ENCODE results near the gene SH3BP2. TPM values are rescaled to one million over a fixed set of nuclear protein-coding genes. Genes with fewer than 3 reads are reported as not detected.

Gene SH3BP2
- 10 to 100 TPM; 78.8 to 82.5 TPM for total RNA-seq

DNA sequence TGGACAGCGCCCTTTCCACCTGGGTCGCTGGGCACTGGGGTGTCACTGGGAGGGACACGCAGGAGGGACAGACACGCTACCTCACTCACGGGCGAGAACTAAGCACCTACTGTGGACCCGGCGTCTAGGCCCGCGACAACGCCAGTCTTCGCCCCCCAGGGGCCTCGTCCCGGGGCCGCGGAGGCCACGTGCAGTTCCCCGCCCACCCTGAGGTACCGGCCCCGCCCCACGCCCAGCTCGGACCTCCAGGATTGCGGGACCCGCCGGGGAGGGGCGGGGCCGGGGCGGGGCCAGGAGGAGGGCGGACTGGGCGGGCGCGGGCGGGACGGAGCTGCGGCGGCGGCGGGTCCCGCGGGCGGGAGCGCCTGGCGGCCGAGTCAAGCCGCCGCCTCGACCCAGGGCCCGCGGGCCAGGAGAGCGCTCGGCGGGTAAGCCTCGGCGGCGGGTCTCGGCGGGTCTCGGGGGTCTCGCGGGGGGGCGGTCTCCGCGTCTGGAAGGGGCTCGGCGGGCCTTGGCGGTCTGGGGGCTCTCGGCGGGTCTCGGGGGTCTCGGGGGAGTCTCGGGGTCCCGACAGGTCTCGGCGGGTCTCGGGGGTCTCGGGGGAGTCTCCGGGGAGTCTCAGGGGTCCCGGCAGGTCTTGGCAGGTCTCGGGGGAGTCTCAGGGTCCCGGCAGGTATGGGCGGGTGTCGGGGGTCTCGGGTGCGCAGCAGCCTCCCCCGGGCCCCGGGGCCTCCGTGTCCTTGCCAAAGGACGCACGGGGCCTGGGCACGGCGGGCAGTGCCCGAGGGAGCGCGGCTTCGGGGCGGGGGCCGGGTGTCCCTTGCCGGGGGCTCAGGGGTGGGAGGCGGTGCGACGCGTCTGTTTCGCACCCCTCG lies at the start of gene SH3BP2:
Gene SH3BP2, plus strand, starts transcription at position 375 of the 875 bp plus-strand sequence. CDS start 27,533 bp downstream, outside the sequence.
- ChIA-PET CTCF (interaction anchor here (1.2 kb wide), 1 partner anchor 29 kb away, joined by 3 read pairs; no protein-coding TSS in a partner anchor), POLR2A (interaction anchor here (1.0 kb wide), 1 partner anchor 142 kb away, joined by 3 read pairs; no protein-coding TSS in a partner anchor)

DNA sequence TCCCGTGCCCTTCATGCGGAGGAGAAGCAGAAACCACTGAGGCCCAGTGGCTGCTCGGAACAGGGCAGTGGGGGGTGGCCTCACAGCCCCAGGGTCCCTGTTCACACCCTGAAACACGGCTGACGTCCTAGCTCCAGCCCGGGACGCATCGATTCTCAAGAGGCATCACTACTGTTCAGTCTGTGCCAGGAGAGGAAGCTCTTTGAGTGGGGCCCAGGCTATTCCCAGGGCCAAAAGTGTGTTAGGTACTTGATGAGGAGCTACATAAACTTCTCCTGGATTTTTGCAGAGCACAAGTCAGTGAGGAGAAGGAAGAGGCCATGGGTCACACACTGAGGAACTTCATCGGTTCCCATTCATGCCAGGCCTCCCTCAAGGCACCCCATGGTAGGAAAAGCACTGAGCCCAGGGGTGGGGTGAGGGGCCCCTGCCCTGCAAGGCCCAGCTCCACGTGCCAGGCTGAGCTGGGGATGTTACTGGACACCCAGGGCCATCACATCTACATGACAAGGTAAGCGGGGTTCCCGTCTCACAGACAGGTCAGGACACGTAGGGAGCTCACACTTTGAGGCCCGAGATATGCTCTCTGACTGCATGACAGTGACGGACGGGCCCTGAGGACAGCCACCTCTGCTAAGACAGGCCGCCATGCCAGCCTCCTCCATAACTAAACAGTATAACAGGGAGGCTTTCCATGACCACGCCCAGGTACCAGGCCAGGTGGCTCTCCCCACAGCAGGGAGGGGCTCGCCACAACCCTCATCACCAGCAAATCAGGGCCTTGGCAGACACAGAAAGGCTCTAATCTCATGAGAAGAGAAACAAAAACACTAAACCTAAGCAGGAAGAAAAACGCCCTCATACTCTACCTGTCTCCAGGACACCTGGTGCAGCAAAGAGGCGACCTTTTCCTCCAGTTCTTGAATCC lies 49.1 kb upstream of the SH3BP2 start:
- ChIA-PET CTCF (interaction anchor here (1.0 kb wide), 1 partner anchor 12 kb away, joined by 3 read pairs; no protein-coding TSS in a partner anchor), POLR2A (interaction anchor here (0.5 kb wide), 1 partner anchor 474 kb away, joined by 4 read pairs; no protein-coding TSS in a partner anchor)

GRCh38 chr4:2744576-2745270 lies 48.2 kb upstream of the SH3BP2 start:
- POLR2A ChIA-PET, result interaction anchor here (3.5 kb wide), 1 partner anchor 191 kb away, joined by 18 read pairs; no protein-coding TSS in a partner anchor
- CTCF ChIA-PET, result interaction anchor here (1.0 kb wide), 1 partner anchor 11 kb away, joined by 3 read pairs; no protein-coding TSS in a partner anchor

GRCh38 chr4:2745516-2745915 lies 47.4 kb upstream of the SH3BP2 start:
- ChIA-PET CTCF (interaction anchor here (1.0 kb wide), 1 partner anchor 46 kb away, joined by 3 read pairs; no protein-coding TSS in a partner anchor), POLR2A (interaction anchor here (0.9 to 3.5 kb wide), 7 partner anchors 40 to 276 kb away, joined by 3 to 18 read pairs (median 5); partner anchors contain the start of genes FAM193A, GRK4, NOP14 and RNF4)

- ChIA-PET POLR2A (interaction anchor here (0.5 to 3.5 kb wide), 11 partner anchors 9 to 277 kb away, joined by 3 to 18 read pairs (median 4); partner anchors contain the start of genes FAM193A, GRK4, NOP14 and RNF4), CTCF (interaction anchor here (0.5 to 1.8 kb wide), 6 partner anchors 10 to 116 kb away, joined by 3 to 10 read pairs (median 3); partner anchors contain the start of gene TNIP2)
Measured at GRCh38 chr4:2745981-2746806, 46.7 kb upstream of the SH3BP2 start.

- CTCF ChIA-PET, result interaction anchor here (0.5 to 1.8 kb wide), 5 partner anchors 9 to 115 kb away, joined by 3 to 10 read pairs (median 3); partner anchors contain the start of gene TNIP2
- POLR2A ChIA-PET, result interaction anchor here (0.6 to 3.5 kb wide), 8 partner anchors 9 to 216 kb away, joined by 3 to 18 read pairs (median 4); partner anchors contain the start of genes GRK4 and NOP14
Measured at GRCh38 chr4:2746891-2747695, 45.8 kb upstream of the SH3BP2 start.

GRCh38 chr4:2750719-2751605 lies 41.9 kb upstream of the SH3BP2 start:
- ChIA-PET POLR2A (interaction anchor here (0.6 kb wide), 1 partner anchor 203 kb away, joined by 3 read pairs; no protein-coding TSS in a partner anchor), CTCF (interaction anchor here (1.3 kb wide), 1 partner anchor 32 kb away, joined by 3 read pairs; no protein-coding TSS in a partner anchor)

GRCh38 chr4:2753436-2753835 lies 39.4 kb upstream of the SH3BP2 start:
- ChIA-PET POLR2A (no interaction called here), CTCF (no interaction called here)

- CTCF ChIA-PET, result interaction anchor here (0.6 to 1.8 kb wide), 4 partner anchors 8 to 181 kb away, joined by 3 to 10 read pairs (median 3); no protein-coding TSS in a partner anchor
- POLR2A ChIA-PET, result interaction anchor here (0.8 to 1.2 kb wide), 4 partner anchors 9 to 219 kb away, joined by 3 to 6 read pairs (median 4); partner anchors contain the start of genes FAM193A, GRK4 and NOP14
Measured at GRCh38 chr4:2754848-2755819, 37.8 kb upstream of the SH3BP2 start.

GRCh38 chr4:2755821-2756690 lies 36.8 kb upstream of the SH3BP2 start, which contains the start of gene TNIP2:
Gene TNIP2, minus strand, starts transcription at chr4:2756336. Its CDS starts 47 bp downstream, at chr4:2756289.
- CTCF ChIA-PET, result interaction anchor here (0.7 to 1.8 kb wide), 3 partner anchors 9 to 180 kb away, joined by 3 to 10 read pairs (median 3); no protein-coding TSS in a partner anchor
- POLR2A ChIA-PET, result interaction anchor here (0.6 to 1.2 kb wide), 5 partner anchors 10 to 220 kb away, joined by 3 to 7 read pairs (median 5); partner anchors contain the start of genes FAM193A, GRK4 and NOP14

DNA sequence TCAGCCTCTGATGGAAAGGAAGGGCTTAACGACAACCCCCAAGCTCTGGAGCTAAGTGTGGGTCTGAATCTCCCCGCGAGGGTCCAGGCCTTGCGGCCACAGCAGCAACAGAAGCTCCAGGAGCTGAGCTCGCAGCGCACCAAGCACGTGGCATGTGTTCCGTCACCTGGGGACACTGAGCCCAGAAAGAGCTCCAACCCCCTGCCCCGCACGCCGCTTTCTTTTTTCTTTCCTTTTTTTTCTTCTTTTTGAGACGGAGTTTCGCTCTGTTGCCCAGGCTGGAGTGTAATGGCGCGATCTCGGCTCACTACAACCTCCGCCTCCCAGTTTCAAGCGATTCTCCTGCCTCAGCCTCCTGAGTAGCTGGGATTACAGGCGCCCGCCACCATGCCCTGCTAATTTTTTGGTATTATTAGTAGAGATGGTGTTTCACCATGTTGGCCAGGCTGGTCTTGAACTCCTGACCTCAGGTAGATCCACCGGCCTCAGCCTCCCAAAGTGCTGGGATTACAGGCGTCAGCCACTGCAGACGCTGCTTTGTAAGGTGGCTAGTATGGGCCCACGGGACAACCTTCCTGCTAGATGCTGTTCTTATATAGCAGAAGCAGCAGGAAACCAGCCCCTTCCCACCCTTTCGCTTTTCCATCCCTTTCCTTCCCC lies 36.1 kb upstream of the SH3BP2 start:
- ChIA-PET CTCF (interaction anchor here (1.8 kb wide), 1 partner anchor 10 kb away, joined by 10 read pairs; no protein-coding TSS in a partner anchor), POLR2A (interaction anchor here (0.6 to 0.8 kb wide), 2 partner anchors 29 to 59 kb away, joined by 7 to 8 read pairs; no protein-coding TSS in a partner anchor)

GRCh38 chr4:2757426-2757825 lies 35.5 kb upstream of the SH3BP2 start:
- POLR2A ChIA-PET, result interaction anchor here (0.8 kb wide), 1 partner anchor 28 kb away, joined by 8 read pairs; no protein-coding TSS in a partner anchor
- CTCF ChIA-PET, result no interaction called here
